NCI-H1417 (cell line): ENCODE measurements around the gene SH3PXD2A.
A peak's percentile ranks its signal among the peaks of the same experiment; 100 is the strongest.
"Not testable (repeated sequence)": the region's sequence is repeated elsewhere in the genome, so short reads cannot be mapped to it uniquely, and the experiment has no call there.

Experiments used
- DNase-seq, 3 experiments: peaks; one replicate each; lab custom pipeline; 2025; lab: John Stamatoyannopoulos, UW

SH3PXD2A gene

GRCh38 chr10:103767756-103768155 lies 87.6 kb downstream of the SH3PXD2A start:
- no peak for DNase-seq

GRCh38 chr10:103766751-103767505 lies 88.4 kb downstream of the SH3PXD2A start:
- DNase-seq, result peak in 1 of 3 experiments; percentile 8

GRCh38 chr10:103765981-103766380 lies 89.4 kb downstream of the SH3PXD2A start:
- peak in 1 of 3 experiments; percentile 23 for DNase-seq

GRCh38 chr10:103765168-103765567 lies 90.2 kb downstream of the SH3PXD2A start:
- DNase-seq, result no peak

GRCh38 chr10:103764296-103765088 lies 90.9 kb downstream of the SH3PXD2A start:
- DNase-seq, result no peak

GRCh38 chr10:103763374-103764202 lies 91.8 kb downstream of the SH3PXD2A start:
- DNase-seq, result peak in 1 of 3 experiments; percentile 1

- DNase-seq, result no peak
Measured at GRCh38 chr10:103762916-103763315, 92.5 kb downstream of the SH3PXD2A start.

- no peak for DNase-seq
Measured at GRCh38 chr10:103762162-103762561, 93.2 kb downstream of the SH3PXD2A start.

GRCh38 chr10:103761075-103761920 lies 94.1 kb downstream of the SH3PXD2A start:
- DNase-seq, result peak in 2 of 3 experiments; percentile 41 to 85

- not testable (repeated sequence) for DNase-seq
Measured at GRCh38 chr10:103760233-103760632, 95.1 kb downstream of the SH3PXD2A start.

GRCh38 chr10:103759100-103759781 lies 96.1 kb downstream of the SH3PXD2A start:
- DNase-seq, result peak in 1 of 3 experiments; percentile 3

- DNase-seq, result no peak
Measured at GRCh38 chr10:103758294-103758681, 97.1 kb downstream of the SH3PXD2A start.

GRCh38 chr10:103757531-103758293 lies 97.7 kb downstream of the SH3PXD2A start:
- DNase-seq, result no peak

GRCh38 chr10:103756277-103756869 lies 99.0 kb downstream of the SH3PXD2A start:
- no peak for DNase-seq

GRCh38 chr10:103752680-103753248 lies 102.6 kb downstream of the SH3PXD2A start:
- peak in 1 of 3 experiments; percentile 13 for DNase-seq

GRCh38 chr10:103751667-103752290 lies 103.6 kb downstream of the SH3PXD2A start:
- DNase-seq, result no peak

GRCh38 chr10:103750836-103751235 lies 104.5 kb downstream of the SH3PXD2A start:
- no peak for DNase-seq

GRCh38 chr10:103749779-103750178 lies 105.6 kb downstream of the SH3PXD2A start:
- no peak for DNase-seq

GRCh38 chr10:103748020-103748419 lies 107.4 kb downstream of the SH3PXD2A start:
- no peak for DNase-seq
